HG02571 (cell line): Measurements from ENCODE around the gene SPRED2.

Experiments
- ATAC-seq: cut with Tn5 transposase; IDR thresholded peaks from one replicate; pipeline ENCODE4 v1.9.1; 2021; ENCODE audit warnings: mild to moderate bottlenecking, moderate library complexity; ENCODE audit not compliant: unreplicated experiment

SPRED2 gene

GRCh38 chr2:65369980-65370379 is 62.4 kb downstream of the SPRED2 start:
- ATAC-seq, result no peak

DNA sequence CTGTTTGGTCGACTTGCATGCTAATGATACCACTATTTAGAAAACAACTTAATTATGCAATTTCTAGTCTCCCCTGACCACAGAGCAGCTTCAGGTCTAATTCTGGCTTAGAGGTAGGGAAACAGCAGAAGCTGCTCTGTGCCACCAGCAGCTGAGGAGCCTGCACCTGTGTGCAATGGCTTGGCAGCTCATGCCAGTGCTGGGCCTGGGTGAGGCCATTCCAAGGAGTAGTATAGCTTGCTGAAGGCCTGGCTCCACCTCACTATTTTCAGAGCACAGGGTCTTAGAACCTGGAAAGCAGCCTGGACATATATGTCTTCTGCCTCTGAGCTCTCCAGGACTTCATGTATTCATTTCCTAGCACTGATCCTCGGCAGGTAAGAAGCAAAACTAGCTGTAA is 62.8 kb downstream of the SPRED2 start:
- no peak for ATAC-seq

DNA sequence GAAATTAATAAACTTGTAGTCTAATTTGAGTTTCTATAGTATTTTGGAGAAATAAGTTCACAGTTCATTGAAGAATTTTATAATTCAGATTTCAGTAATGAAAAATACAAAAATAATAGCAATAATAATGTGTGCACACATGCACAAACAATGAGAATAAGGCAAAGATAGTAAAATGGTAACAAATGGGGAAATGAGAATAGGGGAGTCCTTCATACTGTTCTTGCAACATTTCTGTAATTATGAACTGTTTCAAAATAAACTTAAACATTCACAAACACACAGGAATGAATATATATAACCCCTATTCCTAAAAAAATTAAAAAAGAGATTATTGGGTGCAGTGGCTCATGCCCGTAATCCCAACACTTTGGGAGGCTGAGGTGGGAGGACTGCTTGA is 63.9 kb downstream of the SPRED2 start:
- ATAC-seq, result no peak

DNA sequence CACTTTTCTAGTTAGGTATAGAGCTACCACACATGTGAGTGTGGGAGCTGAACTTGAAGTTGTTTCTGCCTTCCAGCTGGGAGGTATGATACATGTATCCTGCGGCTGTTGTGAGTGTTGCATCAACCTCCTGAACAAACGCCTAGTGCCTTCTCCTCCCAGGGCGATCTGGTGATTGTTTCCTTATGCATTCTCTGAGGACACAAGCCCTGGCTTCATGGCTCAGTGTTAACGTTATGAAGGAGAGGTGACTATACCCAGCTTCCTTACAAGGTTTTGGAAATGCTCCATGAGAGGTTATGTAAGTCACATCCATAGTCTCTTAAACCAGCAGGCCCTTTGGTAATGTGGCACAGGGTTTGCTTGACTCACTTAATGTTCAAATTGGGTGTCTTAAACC is 64.9 kb downstream of the SPRED2 start:
- no peak for ATAC-seq

DNA sequence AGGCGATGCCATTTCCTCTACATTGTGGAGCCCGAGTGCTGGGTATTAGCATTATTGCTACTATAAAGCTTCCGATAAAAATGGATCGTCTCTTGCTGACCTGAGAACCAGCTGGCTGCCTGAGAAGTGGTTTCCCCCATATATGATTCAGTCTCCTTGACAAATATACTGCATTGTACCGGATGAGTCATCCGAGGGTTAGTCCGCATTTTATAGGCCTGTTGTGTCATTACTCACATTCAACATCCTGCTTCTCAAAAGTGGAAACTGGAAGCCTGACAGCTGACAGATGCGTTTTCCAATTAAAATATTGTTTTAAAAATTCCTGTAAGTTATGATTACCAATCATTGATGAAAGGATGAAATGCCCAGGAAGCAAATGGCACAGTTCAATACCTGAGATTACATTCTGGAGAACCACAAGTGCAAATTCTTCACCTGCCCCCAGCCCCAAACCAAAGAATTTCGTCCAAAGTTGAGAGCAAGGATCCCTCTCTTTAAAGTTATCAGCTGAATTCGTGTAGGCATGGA is 65.7 kb downstream of the SPRED2 start:
- peak; percentile 55 for ATAC-seq

DNA sequence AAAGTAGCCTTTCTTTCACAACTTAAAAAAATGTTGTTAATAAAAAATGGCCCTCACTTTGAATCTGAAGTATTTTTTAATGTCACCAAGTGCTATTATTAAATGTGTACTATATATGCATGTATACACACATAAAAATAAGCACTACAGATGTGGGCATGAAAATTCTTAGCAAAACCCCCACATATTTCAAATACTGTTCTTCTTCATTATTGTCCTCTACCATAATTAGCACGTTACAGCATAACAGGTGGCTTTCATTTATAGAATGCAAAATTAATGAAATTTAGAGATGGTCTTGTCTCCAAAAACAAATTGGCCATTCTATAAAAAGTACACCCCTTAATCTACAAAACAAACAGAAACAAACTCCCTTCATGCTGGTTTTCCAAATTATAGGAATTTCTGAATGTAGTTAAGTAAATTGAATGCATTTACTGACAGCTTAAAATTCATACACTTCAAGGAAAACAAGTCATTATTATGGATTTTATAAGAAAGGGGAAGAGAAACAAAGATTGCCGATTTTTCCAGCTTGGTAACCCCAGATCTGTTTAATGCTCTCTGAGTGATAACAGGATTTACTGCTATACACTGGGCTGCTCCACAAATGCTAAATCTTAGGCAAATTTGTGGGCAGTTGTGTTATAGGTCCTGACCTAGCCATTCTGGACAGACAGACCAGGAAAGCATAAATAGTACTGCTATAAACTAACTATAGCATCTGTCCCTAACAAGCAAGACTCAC is 67.2 kb downstream of the SPRED2 start:
- no peak for ATAC-seq

DNA sequence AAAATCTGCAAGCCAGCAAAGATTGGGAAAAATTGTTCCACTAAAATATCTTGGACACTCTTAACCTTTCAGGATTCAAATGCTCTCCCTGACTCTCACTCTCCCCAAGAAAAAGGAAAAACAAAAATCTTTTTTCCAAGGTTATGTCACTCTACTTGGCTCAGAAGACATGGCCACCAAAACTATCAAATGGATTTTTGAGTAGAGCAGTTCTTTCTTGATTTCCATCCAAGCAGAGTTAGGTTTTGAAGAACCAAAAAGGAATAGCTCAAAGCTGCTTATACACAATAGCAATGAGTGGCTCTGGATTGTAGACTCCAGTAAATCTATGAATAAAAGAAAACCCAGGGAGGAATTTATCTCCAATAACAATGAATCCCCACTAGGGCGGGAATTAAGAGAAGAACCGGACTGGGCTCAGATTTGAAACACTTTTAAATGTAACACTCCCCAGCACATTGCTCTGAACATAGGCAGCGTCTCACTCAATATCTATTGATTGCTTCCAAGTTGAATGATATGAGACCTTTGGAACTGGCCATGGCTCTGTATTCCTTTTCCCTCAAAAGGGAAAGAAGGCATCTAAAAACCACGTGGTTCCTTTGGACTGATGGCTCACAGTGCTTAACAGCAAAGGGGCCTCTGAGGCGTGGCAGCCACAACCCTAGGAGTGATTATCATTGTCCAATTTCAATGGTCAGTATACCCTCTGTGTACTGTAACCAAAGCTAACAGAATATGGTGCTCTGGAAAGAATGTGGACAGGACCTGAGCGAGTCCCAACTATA is 68.3 kb downstream of the SPRED2 start:
- ATAC-seq, result no peak

DNA sequence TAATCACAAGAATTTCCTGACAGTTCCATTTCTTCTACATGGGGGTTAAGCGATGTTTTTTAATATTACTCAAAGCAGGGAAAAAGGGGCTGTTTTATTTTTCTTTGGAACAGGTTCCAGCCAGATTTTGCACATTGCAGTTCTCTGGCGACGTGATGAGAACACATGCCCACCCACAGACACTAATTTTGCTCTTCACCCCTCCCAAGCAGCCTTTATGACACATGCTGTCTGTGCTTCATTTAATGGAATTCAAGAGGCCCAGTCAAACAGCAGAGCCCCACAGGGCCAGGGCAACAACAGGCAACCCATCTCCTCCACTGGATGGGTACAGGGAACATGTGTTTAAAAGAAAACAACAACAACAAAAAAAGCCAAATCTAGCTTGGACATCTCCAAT is 70.8 kb downstream of the SPRED2 start:
- no peak for ATAC-seq

GRCh38 chr2:65360441-65360840 is 72.0 kb downstream of the SPRED2 start:
- no peak for ATAC-seq

- ATAC-seq, result no peak
Measured at GRCh38 chr2:65358678-65359400, 73.6 kb downstream of the SPRED2 start.

DNA sequence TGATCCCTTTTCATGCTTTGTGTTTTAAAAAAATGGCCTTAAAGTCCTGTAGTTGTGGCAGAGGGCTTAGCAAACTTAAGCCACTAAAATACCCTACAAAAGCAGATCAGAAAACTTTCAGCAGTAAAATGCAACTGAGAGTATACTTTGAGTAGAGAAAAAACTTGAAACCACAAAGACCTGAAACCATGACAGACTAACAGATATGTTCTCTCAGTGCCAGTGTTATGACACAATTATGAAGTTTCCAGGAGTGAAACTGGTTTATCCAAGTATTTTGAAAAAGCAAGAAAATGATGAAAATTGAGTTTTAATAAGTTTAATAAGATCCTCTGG is 74.5 kb downstream of the SPRED2 start:
- peak; percentile 74 for ATAC-seq

GRCh38 chr2:65357095-65357958 is 75.1 kb downstream of the SPRED2 start:
- ATAC-seq, result peak; percentile 44

- no peak for ATAC-seq
Measured at GRCh38 chr2:65355186-65355831, 77.1 kb downstream of the SPRED2 start.

- ATAC-seq, result no peak
Measured at GRCh38 chr2:65354773-65355172, 77.6 kb downstream of the SPRED2 start.

DNA sequence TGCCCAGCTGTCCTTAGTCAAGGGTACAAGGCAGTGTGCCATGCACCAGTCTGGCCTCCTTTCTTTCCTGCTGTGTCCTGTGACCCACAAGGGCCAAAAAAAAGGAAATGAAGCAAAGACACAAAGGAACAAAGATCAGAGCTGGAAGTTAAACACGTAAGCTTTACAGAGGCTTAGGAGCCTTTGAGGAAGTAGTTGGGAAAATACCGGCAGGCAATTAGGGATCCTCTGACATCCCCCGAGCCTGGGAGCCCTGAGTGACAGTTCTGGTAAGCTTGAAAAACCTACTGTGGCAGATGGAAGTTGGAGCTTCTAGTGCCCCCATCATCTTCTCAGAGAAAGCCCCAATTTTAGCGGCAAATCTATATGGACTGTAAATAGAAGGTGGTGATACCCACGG is 78.5 kb downstream of the SPRED2 start:
- no peak for ATAC-seq

GRCh38 chr2:65353046-65353445 is 79.4 kb downstream of the SPRED2 start:
- ATAC-seq, result no peak

- no peak for ATAC-seq
Measured at GRCh38 chr2:65351948-65352595, 80.3 kb downstream of the SPRED2 start.

- ATAC-seq, result no peak
Measured at GRCh38 chr2:65351234-65351947, 81.0 kb downstream of the SPRED2 start.

GRCh38 chr2:65350651-65351056 is 81.7 kb downstream of the SPRED2 start:
- ATAC-seq, result no peak
